GM23248 (cell line): ENCODE results near the gene SMPD1. TPM values are rescaled to one million over a fixed set of nuclear protein-coding genes. Genes with fewer than 3 reads are reported as not detected.

Experiments used
- DNase-seq: peaks from one replicate; pipeline ENCODE4 v3.0.0-alpha.2; 2015
- H2AFZ ChIP-seq: fragments of 200-600 bp; sonication (generic); 2 replicates; pipeline ENCODE4 v1.6.1; 2016; ENCODE audit warnings: antibody characterized with exemption
- H3F3A ChIP-seq: fragments of 200-600 bp; sonication (generic); 2 replicates; pipeline ENCODE4 v1.6.1; 2016; ENCODE audit warnings: mild to moderate bottlenecking, antibody characterized with exemption, mixed run types; ENCODE audit not compliant: insufficient read depth
- H3K27ac ChIP-seq: fragments of 200-600 bp; sonication (generic); 2 replicates; pipeline ENCODE4 v1.5.1; 2016; ENCODE audit warnings: mild to moderate bottlenecking
- H3K27me3 ChIP-seq: fragments of 200-600 bp; sonication (generic); replicated peaks from 2 replicates; pipeline ENCODE4 v1.6.1; 2016; ENCODE audit warnings: mild to moderate bottlenecking; ENCODE audit not compliant: insufficient read depth
- H3K36me3 ChIP-seq: fragments of 200-600 bp; sonication (generic); 2 replicates; pipeline ENCODE4 v1.6.1; 2016; ENCODE audit warnings: low read depth, mild to moderate bottlenecking
- H3K4me1 ChIP-seq: fragments of 200-600 bp; sonication (generic); 2 replicates; pipeline ENCODE4 v1.6.1; 2016; ENCODE audit warnings: mild to moderate bottlenecking; ENCODE audit not compliant: insufficient read depth
- H3K4me2 ChIP-seq: fragments of 200-600 bp; sonication (generic); one replicate; pipeline ENCODE4 v1.6.1; 2016; ENCODE audit warnings: mild to moderate bottlenecking; ENCODE audit not compliant: unreplicated experiment
- H3K4me3 ChIP-seq: fragments of 200-600 bp; sonication (generic); 2 replicates; pipeline ENCODE4 v1.5.1; 2016; ENCODE audit warnings: mild to moderate bottlenecking
- H3K79me2 ChIP-seq: fragments of 200-600 bp; sonication (generic); 2 replicates; pipeline ENCODE4 v1.6.1; 2016; ENCODE audit warnings: mild to moderate bottlenecking; ENCODE audit not compliant: insufficient read depth
- H3K9ac ChIP-seq: fragments of 200-600 bp; sonication (generic); 2 replicates; pipeline ENCODE4 v1.6.1; 2016; ENCODE audit warnings: mild to moderate bottlenecking
- H3K9me2 ChIP-seq: fragments of 200-600 bp; sonication (generic); 2 replicates; pipeline ENCODE4 v1.6.1; 2016; ENCODE audit warnings: mixed run types, mild to moderate bottlenecking, moderate library complexity; ENCODE audit not compliant: insufficient read depth
- H3K9me3 ChIP-seq: fragments of 200-600 bp; sonication (generic); one replicate; pipeline ENCODE4 v1.6.1; 2017; ENCODE audit warnings: low read depth
- H4K20me1 ChIP-seq: fragments of 200-600 bp; sonication (generic); 2 replicates; pipeline ENCODE4 v1.6.0; 2016; ENCODE audit not compliant: insufficient read depth
- EZH2 ChIP-seq: fragments of 200-600 bp; sonication (generic); IDR thresholded peaks from 2 replicates; pipeline ENCODE4 v1.6.1; 2018; ENCODE audit warnings: antibody characterized with exemption, mild to moderate bottlenecking; ENCODE audit not compliant: insufficient read depth, poor library complexity, severe bottlenecking
- EZH2phosphoT487 ChIP-seq: fragments of 200-600 bp; sonication (generic); IDR thresholded peaks from 2 replicates; pipeline ENCODE4 v1.6.1; 2018; ENCODE audit warnings: antibody characterized with exemption, moderate library complexity, mild to moderate bottlenecking, low read depth; ENCODE audit not compliant: insufficient read depth
- WGBS, 2 experiments: methylation state at CpG; one replicate each; pipeline ENCODE4 v1.1.6; 2015 to 2017; ENCODE audit warnings: low lambda C conversion rate in 2 of 2, low coverage in 1 of 2; ENCODE audit errors: missing lambda C conversion rate in 2 of 2; 5-methylcytosine and 5-hydroxymethylcytosine counted together
- in situ Hi-C: fragments of 300-500 bp; cut with MboI; formaldehyde crosslinking; loops from 2 replicates; pipeline ENCODE4 v1.15.0; 2020
- polyA plus RNA-seq: library from polyadenylated mRNA; unstranded; fragments of >200 nt; fragmentation: Nextera tagmentation; extraction: Ambion mirVana; gene quantifications from 2 replicates; pipeline ENCODE4 v1.2.1, GENCODE V29; 2016
- total RNA-seq: library from RNA; depleted of rRNA; stranded (reverse); fragments of >200 nt; shearing (Covaris generic); gene quantifications from 2 replicates; pipeline ENCODE4 v1.2.3, GENCODE V29; 2014; rRNA removed

Gene SMPD1
- total and polyA plus RNA-seq, 2 experiments from 2014 or later: 67.9 to 87.8 TPM

- TF ChIP-seq EZH2phosphoT487 (no peak), EZH2 (no peak)
- Histone ChIP-seq H3K27me3 (no peaks in the 10 kb centered on the region), H3K36me3 (no peaks in the 10 kb centered on the region), H3K4me2 (no peak overlapping the region), H4K20me1 (no peaks in the 10 kb centered on the region), H3K4me3 (no peak overlapping the region), H3K79me2 (no peaks in the 10 kb centered on the region), H3F3A (no peaks in the 10 kb centered on the region), H3K9me2 (no peaks in the 10 kb centered on the region), H2AFZ (no peak overlapping the region), H3K4me1 (no peaks in the 10 kb centered on the region), H3K9me3 (no peaks in the 10 kb centered on the region), H3K9ac (no peak overlapping the region), H3K27ac (no peak overlapping the region)
- 4 to 6% methylated on average over 1 of the region's 1 CpG for WGBS, 2 experiments
- peak; percentile 76 for DNase-seq
- in situ Hi-C loops: no loop called here
Measured at GRCh38 chr11:6438979-6439571, 48.8 kb downstream of the SMPD1 start.

- no peak within 1 kb of the TSS for H3K9ac ChIP-seq
- no peaks in the 10 kb centered on the region for H3K4me1 ChIP-seq
- DNase-seq: no peak
- WGBS, 2 experiments: 72 to 74% methylated on average over 3 of the region's 3 CpGs
- H4K20me1 ChIP-seq: no peaks in the 10 kb centered on the region
- in situ Hi-C loops: loop anchor here (10.0 kb wide), 1 partner anchor 56 kb away; no protein-coding TSS in a partner anchor
- TF ChIP-seq EZH2 (no peak), EZH2phosphoT487 (no peak)
- H3K27me3 ChIP-seq: no peaks in the 10 kb centered on the region
- no peaks in the 10 kb centered on the region for H3K36me3 ChIP-seq
- H3K9me2 ChIP-seq: no peaks in the 10 kb centered on the region
- no peak within 1 kb of the TSS for H3K4me3 ChIP-seq
- no peak within 1 kb of the TSS for H3K4me2 ChIP-seq
- no peak within 1 kb of the TSS for H3K27ac ChIP-seq
- no peak within 1 kb of the TSS for H2AFZ ChIP-seq
- H3K9me3 ChIP-seq: no peaks in the 10 kb centered on the region
- H3F3A ChIP-seq: no peaks in the 10 kb centered on the region
- H3K79me2 ChIP-seq: no peaks in the 10 kb centered on the region
Measured at GRCh38 chr11:6440906-6441358, 50.7 kb downstream of the SMPD1 start, which contains the start of gene HPX. Gene HPX (minus strand): TSS chr11:6440987. CDS start chr11:6440963, 24 bp downstream.

GRCh38 chr11:6442441-6442840, 52.2 kb downstream of the SMPD1 start:
- H3F3A ChIP-seq: no peaks in the 10 kb centered on the region
- no peak overlapping the region for H3K4me2 ChIP-seq
- no peaks in the 10 kb centered on the region for H3K36me3 ChIP-seq
- no peak for TF ChIP-seq EZH2phosphoT487
- no peak for TF ChIP-seq EZH2
- in situ Hi-C loops: loop anchor here (10.0 kb wide), 1 partner anchor 58 kb away; no protein-coding TSS in a partner anchor
- H3K27me3 ChIP-seq: no peaks in the 10 kb centered on the region
- DNase-seq: no peak
- no peaks in the 10 kb centered on the region for H3K79me2 ChIP-seq
- no peak overlapping the region for H3K27ac ChIP-seq
- no peak overlapping the region for H3K9ac ChIP-seq
- H3K9me2 ChIP-seq: no peaks in the 10 kb centered on the region
- H3K9me3 ChIP-seq: no peaks in the 10 kb centered on the region
- H3K4me1 ChIP-seq: no peaks in the 10 kb centered on the region
- WGBS, 2 experiments: 81 to 88% methylated on average over 4 of the region's 4 CpGs
- no peaks in the 10 kb centered on the region for H4K20me1 ChIP-seq
- H3K4me3 ChIP-seq: no peak overlapping the region
- H2AFZ ChIP-seq: no peak overlapping the region

- WGBS, 2 experiments: 28 to 30% methylated on average over 5 of the region's 5 CpGs
- no peaks in the 10 kb centered on the region for H4K20me1 ChIP-seq
- peak; percentile 78 for DNase-seq
Measured at GRCh38 chr11:6443269-6444003, 53.2 kb downstream of the SMPD1 start.

More at GRCh38 chr11:6443269-6444003, 53.2 kb downstream of the SMPD1 start:
- Histone ChIP-seq H3K9me2 (no peaks in the 10 kb centered on the region), H3K27ac (no peak overlapping the region), H3K4me1 (no peaks in the 10 kb centered on the region), H3K36me3 (no peaks in the 10 kb centered on the region), H3K79me2 (no peaks in the 10 kb centered on the region), H3K27me3 (no peaks in the 10 kb centered on the region), H3K9me3 (no peaks in the 10 kb centered on the region), H3F3A (no peaks in the 10 kb centered on the region), H2AFZ (no peak overlapping the region), H3K4me2 (no peak overlapping the region), H3K4me3 (no peak overlapping the region), H3K9ac (no peak overlapping the region)
- TF ChIP-seq EZH2 (no peak), EZH2phosphoT487 (no peak)
- in situ Hi-C loops: loop anchor here (10.0 kb wide), 1 partner anchor 59 kb away; no protein-coding TSS in a partner anchor

Other genes starting within 250 kb of the SMPD1 start
- not detected in 2 replicates for gene OR52B2, start 220.1 kb upstream of the SMPD1 start, total RNA-seq
- not detected in 2 replicates for gene OR52B2, start 220.1 kb upstream of the SMPD1 start, polyA plus RNA-seq
- gene OR52W1, start 191.2 kb upstream of the SMPD1 start, total RNA-seq: not detected in 2 replicates
- not detected in 2 replicates for gene OR52W1, start 191.2 kb upstream of the SMPD1 start, polyA plus RNA-seq
- not detected in 2 replicates for gene C11orf42, start 184.9 kb upstream of the SMPD1 start, total RNA-seq
- 0.16 TPM in 1 of 2 replicates, not detected in the other for gene C11orf42, start 184.9 kb upstream of the SMPD1 start, polyA plus RNA-seq
- 14.7 and 25.4 TPM in 2 replicates for gene FHIP1B, start 155.8 kb upstream of the SMPD1 start, total RNA-seq
- gene FHIP1B, start 155.8 kb upstream of the SMPD1 start, polyA plus RNA-seq: 9.2 and 10.9 TPM in 2 replicates
- gene CNGA4, start 151.4 kb upstream of the SMPD1 start, total RNA-seq: not detected in 2 replicates
- gene CNGA4, start 151.4 kb upstream of the SMPD1 start, polyA plus RNA-seq: not detected in 2 replicates
- not detected in 2 replicates for gene CCKBR, start 130.6 kb upstream of the SMPD1 start, total RNA-seq
- gene CCKBR, start 130.6 kb upstream of the SMPD1 start, polyA plus RNA-seq: not detected in 2 replicates
- gene CAVIN3, start 70.0 kb upstream of the SMPD1 start, total RNA-seq: 392 and 456 TPM in 2 replicates
- gene CAVIN3, start 70.0 kb upstream of the SMPD1 start, polyA plus RNA-seq: 290 and 301 TPM in 2 replicates
- gene APBB1, start 28.6 kb downstream of the SMPD1 start, total RNA-seq: 43.8 and 46.2 TPM in 2 replicates
- gene APBB1, start 28.6 kb downstream of the SMPD1 start, polyA plus RNA-seq: 42.3 and 43.1 TPM in 2 replicates
- 0.22 and 1.1 TPM in 2 replicates for gene HPX, start 50.5 kb downstream of the SMPD1 start, total RNA-seq
- 0.43 and 0.46 TPM in 2 replicates for gene HPX, start 50.5 kb downstream of the SMPD1 start, polyA plus RNA-seq
- gene TRIM3, start 83.5 kb downstream of the SMPD1 start, total RNA-seq: 20.5 and 29.9 TPM in 2 replicates
- 15.2 and 17.1 TPM in 2 replicates for gene TRIM3, start 83.5 kb downstream of the SMPD1 start, polyA plus RNA-seq
- 69.5 and 75.0 TPM in 2 replicates for gene ARFIP2, start 90.9 kb downstream of the SMPD1 start, total RNA-seq
- gene ARFIP2, start 90.9 kb downstream of the SMPD1 start, polyA plus RNA-seq: 56.6 and 57.9 TPM in 2 replicates
- 31.7 and 43.8 TPM in 2 replicates for gene TIMM10B, start 91.0 kb downstream of the SMPD1 start, total RNA-seq
- gene TIMM10B, start 91.0 kb downstream of the SMPD1 start, polyA plus RNA-seq: 35.0 and 35.4 TPM in 2 replicates
- 2.2 and 4.6 TPM in 2 replicates for gene DNHD1, start 106.8 kb downstream of the SMPD1 start, total RNA-seq
- 1.1 and 1.2 TPM in 2 replicates for gene DNHD1, start 106.8 kb downstream of the SMPD1 start, polyA plus RNA-seq
- 8.5 and 12.6 TPM in 2 replicates for gene RRP8, start 213.1 kb downstream of the SMPD1 start, total RNA-seq
- 21.3 and 24.4 TPM in 2 replicates for gene RRP8, start 213.1 kb downstream of the SMPD1 start, polyA plus RNA-seq
- gene ILK, start 213.3 kb downstream of the SMPD1 start, total RNA-seq: 211 and 242 TPM in 2 replicates
- gene ILK, start 213.3 kb downstream of the SMPD1 start, polyA plus RNA-seq: 256 and 264 TPM in 2 replicates
- 35.5 and 67.9 TPM in 2 replicates for gene TAF10, start 221.7 kb downstream of the SMPD1 start, total RNA-seq
- gene TAF10, start 221.7 kb downstream of the SMPD1 start, polyA plus RNA-seq: 171 and 172 TPM in 2 replicates
- 37.6 and 47.6 TPM in 2 replicates for gene TPP1, start 228.9 kb downstream of the SMPD1 start, total RNA-seq
- 65.2 and 66.3 TPM in 2 replicates for gene TPP1, start 228.9 kb downstream of the SMPD1 start, polyA plus RNA-seq